Stimulated activated naive CD8-positive, alpha-beta T cell treated with anti-CD3 and anti-CD28 coated beads, Interleukin-15, amount 100 ng/mL, for 72 hours (primary cell): ENCODE data around the gene MAP4K3.

ENCODE experiments used
- ATAC-seq: fragments of 150-1000 bp; cut with Tn5 transposase; 2 replicates; pipeline ENCODE4 v1.10.0; 2021; ENCODE audit warnings: mild to moderate bottlenecking, moderate library complexity
- DNase-seq, 2 donors: peaks; one replicate each; pipeline ENCODE4 v3.0.0; 2021 to 2022
- H3K27ac Mint-ChIP-seq, 2 donors: one replicate each; pipeline ENCODE4 v1.8.0; 2022; ENCODE audit warnings: mild to moderate bottlenecking in 2 of 2, mixed read lengths in 2 of 2, moderate library complexity in 2 of 2
- H3K27me3 Mint-ChIP-seq: one replicate; pipeline ENCODE4 v1.8.0; 2022; ENCODE audit warnings: mixed read lengths
- H3K4me1 Mint-ChIP-seq: one replicate; pipeline ENCODE4 v1.8.0; 2022; ENCODE audit warnings: mild to moderate bottlenecking, mixed read lengths
- H3K4me3 Mint-ChIP-seq, 2 donors: one replicate each; pipeline ENCODE4 v1.8.0; 2022; ENCODE audit warnings: mild to moderate bottlenecking in 2 of 2, mixed read lengths in 2 of 2, moderate library complexity in 1 of 2
- H3K9me3 Mint-ChIP-seq, 2 donors: one replicate each; pipeline ENCODE4 v1.8.0; 2022; ENCODE audit warnings: mixed read lengths in 2 of 2

MAP4K3 gene

GRCh38 chr2:39202639-39203369 is 234.3 kb downstream of the MAP4K3 start:
- Mint-ChIP-seq H3K9me3 (peaks cover 8 to 31% of the 10 kb centered on the region in 2 donors), H3K4me3 (peak overlapping the region in 1 of 2 donors; percentile 73), H3K27me3 (no peaks in the 10 kb centered on the region), H3K27ac (peak overlapping the region in 1 of 2 donors; percentile 72), H3K4me1 (peaks cover 20% of the 10 kb centered on the region)
- peak in 1 of 2 donors; percentile 21 for DNase-seq
- ATAC-seq = peak; percentile 94
